HepG2 (cell line): ENCODE results near the gene TMEM225B. TPM values are rescaled to one million over a fixed set of nuclear protein-coding genes. Genes with fewer than 3 reads are reported as not detected.

Experiments
- BORCS8-MEF2B ChIP-seq: sonication (generic); formaldehyde crosslinking; IDR thresholded peaks from 2 replicates; pipeline ENCODE4 v1.8.0; 2022; ENCODE audit warnings: mild to moderate bottlenecking, missing genetic modification reagents
- EED ChIP-seq: sonication (generic); formaldehyde crosslinking; IDR thresholded peaks from 2 replicates; pipeline ENCODE4 v1.5.0; 2020; ENCODE audit warnings: mild to moderate bottlenecking, missing genetic modification reagents
- HNRNPLL ChIP-seq: fragments of 200-400 bp; formaldehyde crosslinking; IDR thresholded peaks from 2 replicates; pipeline ENCODE4 v1.6.1; 2017; ENCODE audit warnings: mild to moderate bottlenecking, low read depth, low read length; ENCODE audit not compliant: poor library complexity, severe bottlenecking
- KDM1A ChIP-seq: IDR thresholded peaks from 2 replicates; pipeline ENCODE4 v1.6.1; 2016; ENCODE audit warnings: missing compliant biosample characterization
- MTA3 ChIP-seq: sonication (generic); formaldehyde crosslinking; IDR thresholded peaks from 2 replicates; pipeline ENCODE4 v1.4.0; 2020; ENCODE audit warnings: missing genetic modification reagents
- NR2F1 ChIP-seq, 2 experiments: fragments of 450-650 bp in 1 of 2; formaldehyde crosslinking in 1 of 2; IDR thresholded peaks; 2 replicates each; pipeline versions ENCODE4 v1.5.0 to v1.6.1; 2016 to 2020; ENCODE audit warnings: mild to moderate bottlenecking in 1 of 2, missing compliant biosample characterization in 1 of 2, missing genetic modification reagents in 1 of 2, moderate library complexity in 1 of 2
- RAD21 ChIP-seq: fragments of 450-650 bp; formaldehyde crosslinking; IDR thresholded peaks from 2 replicates; pipeline ENCODE4 v1.5.0; 2020; ENCODE audit warnings: mild to moderate bottlenecking
- SAFB2 ChIP-seq: sonication (generic); formaldehyde crosslinking; IDR thresholded peaks from 2 replicates; pipeline ENCODE4 v1.5.1; 2020; ENCODE audit warnings: missing genetic modification reagents, low read depth, mild to moderate bottlenecking, borderline replicate concordance
- ZKSCAN5 ChIP-seq: sonication (generic); formaldehyde crosslinking; IDR thresholded peaks from 2 replicates; pipeline ENCODE4 v1.5.1; 2020; ENCODE audit warnings: mild to moderate bottlenecking, missing genetic modification reagents
- ZMAT3 ChIP-seq: sonication (generic); formaldehyde crosslinking; conservative IDR thresholded peaks from 2 replicates; pipeline ENCODE4 v1.7.0; 2021; ENCODE audit warnings: missing genetic modification reagents
- ZNF124 ChIP-seq: sonication (generic); formaldehyde crosslinking; IDR thresholded peaks from 2 replicates; pipeline ENCODE4 v1.4.0; 2020; ENCODE audit warnings: missing genetic modification reagents
- ZNF260 ChIP-seq: sonication (generic); formaldehyde crosslinking; IDR thresholded peaks from 2 replicates; pipeline ENCODE4 v1.4.0; 2020; ENCODE audit warnings: missing genetic modification reagents, low read depth, mild to moderate bottlenecking, borderline replicate concordance
- ZNF354B ChIP-seq: sonication (generic); formaldehyde crosslinking; IDR thresholded peaks from 2 replicates; pipeline ENCODE4 v1.8.0; 2022; ENCODE audit warnings: mild to moderate bottlenecking, missing genetic modification reagents
- ZNF572 ChIP-seq: sonication (generic); formaldehyde crosslinking; IDR thresholded peaks from 2 replicates; pipeline ENCODE4 v1.5.1; 2020; ENCODE audit warnings: mild to moderate bottlenecking, missing genetic modification reagents
- ZNF589 ChIP-seq: sonication (generic); formaldehyde crosslinking; conservative IDR thresholded peaks from 2 replicates; pipeline ENCODE4 v1.8.0; 2022; ENCODE audit warnings: mild to moderate bottlenecking, moderate library complexity, missing genetic modification reagents
- ZNF672 ChIP-seq: sonication (generic); formaldehyde crosslinking; IDR thresholded peaks from 2 replicates; pipeline ENCODE4 v1.8.1; 2022; ENCODE audit warnings: missing genetic modification reagents
- ZNF724P ChIP-seq: sonication (generic); formaldehyde crosslinking; IDR thresholded peaks from 2 replicates; pipeline ENCODE4 v1.8.0; 2022; ENCODE audit warnings: missing genetic modification reagents, borderline replicate concordance
- ZNF746 ChIP-seq: sonication (generic); formaldehyde crosslinking; IDR thresholded peaks from 2 replicates; pipeline ENCODE4 v1.8.0; 2022; ENCODE audit warnings: mild to moderate bottlenecking, missing genetic modification reagents
- ZNF879 ChIP-seq: sonication (generic); formaldehyde crosslinking; IDR thresholded peaks from 2 replicates; pipeline ENCODE4 v1.8.1; 2023; ENCODE audit warnings: missing genetic modification reagents
- polyA plus RNA-seq, 8 experiments: library from polyadenylated mRNA; depleted of rRNA in 3 of 8; stranded (reverse) in 7 of 8; unstranded in 1 of 8; fragments of >200 nt; fragmentation: Illumina TruSeq in 4 of 8; extraction: Trizol in 4 of 8; gene quantifications; 2 replicates each; pipeline versions ENCODE4 v1.2.1 to v1.2.3, GENCODE V29; 2011 to 2016; ENCODE audit warnings: low read depth in 4 of 8, missing spikeins in 1 of 8, mixed read lengths in 1 of 8; ENCODE audit not compliant: insufficient read depth in 1 of 8
- total RNA-seq, 5 experiments: library from RNA; depleted of rRNA; stranded (reverse); fragments of >200 nt; fragmentation: Illumina TruSeq; extraction: Trizol; gene quantifications; 2 replicates each; pipeline ENCODE4 v1.2.3, GENCODE V29; 2016; ENCODE audit warnings: low read depth in 1 of 5
- TF ChIP-seq, protein P1 (sequence below): sonication (generic); formaldehyde crosslinking; IDR thresholded peaks from 2 replicates; pipeline ENCODE4 v1.8.0; 2022; ENCODE audit warnings: missing genetic modification reagents, mild to moderate bottlenecking, borderline replicate concordance
- TF ChIP-seq, protein P2 (sequence below): sonication (generic); formaldehyde crosslinking; IDR thresholded peaks from 2 replicates; pipeline ENCODE4 v1.4.0; 2020; ENCODE audit warnings: low read depth, mild to moderate bottlenecking, missing genetic modification reagents
- TF ChIP-seq, protein P3 (sequence below): sonication (generic); formaldehyde crosslinking; IDR thresholded peaks from 2 replicates; pipeline ENCODE4 v1.4.0; 2020; ENCODE audit warnings: missing genetic modification reagents
- TF ChIP-seq, protein P4 (sequence below): IDR thresholded peaks from 2 replicates; pipeline ENCODE4 v1.6.1; 2016; ENCODE audit warnings: missing compliant biosample characterization, missing genetic modification reagents, borderline replicate concordance
- TF ChIP-seq, protein P5 (sequence below): sonication (generic); formaldehyde crosslinking; IDR thresholded peaks from 2 replicates; pipeline ENCODE4 v1.8.0; 2022; ENCODE audit warnings: mild to moderate bottlenecking, missing genetic modification reagents, moderate library complexity

Gene TMEM225B
- total and polyA plus RNA-seq, 2 of the 13 experiments (the other 11 are each of a cell fraction or from before 2014, with no cell fraction given): 0.78 to 0.95 TPM

DNA sequence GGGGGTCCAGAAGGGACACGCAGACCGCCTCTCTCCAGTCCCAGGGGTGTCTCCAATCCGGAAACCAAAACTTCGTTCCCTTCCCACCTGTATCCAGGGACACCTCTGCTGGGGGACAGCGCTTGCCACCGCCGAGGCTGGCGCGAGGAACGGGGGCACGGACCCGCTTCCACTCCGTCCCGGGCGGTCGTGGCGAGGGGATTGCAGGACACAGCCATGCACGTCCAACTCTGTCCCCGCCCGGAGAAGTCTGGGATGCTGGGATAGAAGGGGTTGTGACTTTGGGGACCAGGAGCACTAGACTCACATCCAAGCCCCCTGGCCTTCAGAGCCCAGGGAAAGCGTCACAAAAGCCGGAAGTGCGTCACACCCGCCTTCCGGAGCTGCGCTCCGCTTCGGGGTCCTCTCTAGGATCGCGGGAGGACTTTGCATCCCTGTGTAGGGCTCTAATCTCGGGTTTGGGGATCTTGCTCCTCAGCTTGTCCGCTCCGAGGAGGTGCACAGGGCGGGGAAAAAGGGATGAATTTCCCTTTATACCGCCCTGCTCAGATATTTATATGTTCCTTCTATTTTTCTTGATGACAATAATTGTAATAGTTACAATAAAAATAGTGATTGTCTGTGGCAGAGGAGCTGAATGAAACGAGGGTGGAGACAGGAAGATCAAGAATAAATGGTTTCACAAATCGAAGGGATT lies 46.2 kb upstream of the TMEM225B start, which contains the start of gene FAM200A (continued):
- no peak for TF ChIP-seq ZNF572 (CRISPR knock-in tag)
- TF ChIP-seq, protein P1, sequence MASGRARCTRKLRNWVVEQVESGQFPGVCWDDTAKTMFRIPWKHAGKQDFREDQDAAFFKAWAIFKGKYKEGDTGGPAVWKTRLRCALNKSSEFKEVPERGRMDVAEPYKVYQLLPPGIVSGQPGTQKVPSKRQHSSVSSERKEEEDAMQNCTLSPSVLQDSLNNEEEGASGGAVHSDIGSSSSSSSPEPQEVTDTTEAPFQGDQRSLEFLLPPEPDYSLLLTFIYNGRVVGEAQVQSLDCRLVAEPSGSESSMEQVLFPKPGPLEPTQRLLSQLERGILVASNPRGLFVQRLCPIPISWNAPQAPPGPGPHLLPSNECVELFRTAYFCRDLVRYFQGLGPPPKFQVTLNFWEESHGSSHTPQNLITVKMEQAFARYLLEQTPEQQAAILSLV: peak; percentile 51; the same call in 1 of the 2 replicates
- TF ChIP-seq ZNF354B: no peak
- TF ChIP-seq RAD21 (CRISPR knock-in tag): 0 out of 2 replicates have a peak, but pooled peaks have one; percentile 19
- 0 out of 2 replicates have a peak, but pooled peaks have one; percentile 29 for TF ChIP-seq ZNF724P (CRISPR knock-in tag)
- no peak for TF ChIP-seq ZNF589 (CRISPR knock-in tag)
- TF ChIP-seq ZKSCAN5 (CRISPR knock-in tag): no peak
- TF ChIP-seq, protein P2, sequence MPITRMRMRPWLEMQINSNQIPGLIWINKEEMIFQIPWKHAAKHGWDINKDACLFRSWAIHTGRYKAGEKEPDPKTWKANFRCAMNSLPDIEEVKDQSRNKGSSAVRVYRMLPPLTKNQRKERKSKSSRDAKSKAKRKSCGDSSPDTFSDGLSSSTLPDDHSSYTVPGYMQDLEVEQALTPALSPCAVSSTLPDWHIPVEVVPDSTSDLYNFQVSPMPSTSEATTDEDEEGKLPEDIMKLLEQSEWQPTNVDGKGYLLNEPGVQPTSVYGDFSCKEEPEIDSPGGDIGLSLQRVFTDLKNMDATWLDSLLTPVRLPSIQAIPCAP (CRISPR knock-in tag): no peak
- no peak for TF ChIP-seq MTA3 (CRISPR knock-in tag)
- TF ChIP-seq, protein P3, sequence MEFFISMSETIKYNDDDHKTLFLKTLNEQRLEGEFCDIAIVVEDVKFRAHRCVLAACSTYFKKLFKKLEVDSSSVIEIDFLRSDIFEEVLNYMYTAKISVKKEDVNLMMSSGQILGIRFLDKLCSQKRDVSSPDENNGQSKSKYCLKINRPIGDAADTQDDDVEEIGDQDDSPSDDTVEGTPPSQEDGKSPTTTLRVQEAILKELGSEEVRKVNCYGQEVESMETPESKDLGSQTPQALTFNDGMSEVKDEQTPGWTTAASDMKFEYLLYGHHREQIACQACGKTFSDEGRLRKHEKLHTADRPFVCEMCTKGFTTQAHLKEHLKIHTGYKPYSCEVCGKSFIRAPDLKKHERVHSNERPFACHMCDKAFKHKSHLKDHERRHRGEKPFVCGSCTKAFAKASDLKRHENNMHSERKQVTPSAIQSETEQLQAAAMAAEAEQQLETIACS (CRISPR knock-in tag): no peak
- no peak; the same call in 1 of the 2 replicates for TF ChIP-seq EED
- no peak for TF ChIP-seq NR2F1 (CRISPR knock-in tag; IDR thresholded peaks at IDR 0.05)
- TF ChIP-seq ZNF672 (CRISPR knock-in tag): no peak
- peak; percentile 68; the same call in 1 of the 2 replicates for TF ChIP-seq ZMAT3 (CRISPR knock-in tag)
- TF ChIP-seq, protein P4, sequence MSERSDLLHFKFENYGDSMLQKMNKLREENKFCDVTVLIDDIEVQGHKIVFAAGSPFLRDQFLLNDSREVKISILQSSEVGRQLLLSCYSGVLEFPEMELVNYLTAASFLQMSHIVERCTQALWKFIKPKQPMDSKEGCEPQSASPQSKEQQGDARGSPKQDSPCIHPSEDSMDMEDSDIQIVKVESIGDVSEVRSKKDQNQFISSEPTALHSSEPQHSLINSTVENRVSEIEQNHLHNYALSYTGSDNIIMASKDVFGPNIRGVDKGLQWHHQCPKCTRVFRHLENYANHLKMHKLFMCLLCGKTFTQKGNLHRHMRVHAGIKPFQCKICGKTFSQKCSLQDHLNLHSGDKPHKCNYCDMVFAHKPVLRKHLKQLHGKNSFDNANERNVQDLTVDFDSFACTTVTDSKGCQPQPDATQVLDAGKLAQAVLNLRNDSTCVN (CRISPR knock-in tag): 0 out of 2 replicates have a peak, but pooled peaks have one; percentile 23
- TF ChIP-seq ZNF260: no peak
- peak; percentile 30 for TF ChIP-seq HNRNPLL
- no peak; the same call in 1 of the 2 replicates for TF ChIP-seq BORCS8-MEF2B (CRISPR knock-in tag)
- TF ChIP-seq ZNF124 (CRISPR knock-in tag): 0 out of 2 replicates have a peak, but pooled peaks have one; percentile 40
- TF ChIP-seq KDM1A (CRISPR knock-in tag): peak; percentile 32; the same call in 1 of the 2 replicates
- TF ChIP-seq ZNF879 (CRISPR knock-in tag): no peak
- TF ChIP-seq, protein P5, sequence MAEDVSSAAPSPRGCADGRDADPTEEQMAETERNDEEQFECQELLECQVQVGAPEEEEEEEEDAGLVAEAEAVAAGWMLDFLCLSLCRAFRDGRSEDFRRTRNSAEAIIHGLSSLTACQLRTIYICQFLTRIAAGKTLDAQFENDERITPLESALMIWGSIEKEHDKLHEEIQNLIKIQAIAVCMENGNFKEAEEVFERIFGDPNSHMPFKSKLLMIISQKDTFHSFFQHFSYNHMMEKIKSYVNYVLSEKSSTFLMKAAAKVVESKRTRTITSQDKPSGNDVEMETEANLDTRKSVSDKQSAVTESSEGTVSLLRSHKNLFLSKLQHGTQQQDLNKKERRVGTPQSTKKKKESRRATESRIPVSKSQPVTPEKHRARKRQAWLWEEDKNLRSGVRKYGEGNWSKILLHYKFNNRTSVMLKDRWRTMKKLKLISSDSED: no peak
- no peak for TF ChIP-seq SAFB2 (CRISPR knock-in tag)
- 0 out of 2 replicates have a peak, but pooled peaks have one; percentile 22 for TF ChIP-seq ZNF746 (CRISPR knock-in tag)
